OCI-LY7 (cell line): ENCODE results near the gene FBXW12.

Experiments
- EZH2phosphoT487 ChIP-seq: fragments of 200-600 bp; sonication (generic); IDR thresholded peaks from 2 replicates; pipeline ENCODE4 v1.6.1; 2018; ENCODE audit warnings: low read depth, borderline replicate concordance, mild to moderate bottlenecking, mixed run types, antibody characterized with exemption, low read length, moderate library complexity, mixed read lengths
- TF ChIP-seq, protein P1 (sequence below): fragments of 200-600 bp; sonication (generic); conservative IDR thresholded peaks from 2 replicates; pipeline ENCODE4 v1.5.1; 2014; ENCODE audit warnings: mild to moderate bottlenecking, antibody characterized with exemption, low read length, moderate library complexity, mixed read lengths

DNA sequence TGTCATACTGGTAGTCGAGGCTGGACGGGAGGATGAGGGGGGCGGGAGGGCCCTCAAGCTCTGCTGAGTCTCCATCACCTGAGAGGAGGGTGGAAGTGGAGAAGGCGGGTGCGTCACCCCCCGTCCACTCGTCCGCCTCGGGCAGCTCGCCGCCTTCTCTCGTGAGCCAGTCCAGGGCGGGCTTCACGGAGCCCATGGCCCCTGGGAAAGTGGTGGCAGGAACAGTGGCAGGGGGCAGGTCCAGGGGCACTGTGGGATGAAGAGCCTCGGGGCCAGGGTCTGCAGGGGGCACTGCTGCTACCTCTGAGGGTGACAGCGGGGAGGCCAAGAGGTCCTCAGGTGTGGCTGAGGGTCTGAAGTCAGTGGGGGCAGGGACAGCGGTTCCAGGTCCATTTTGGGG, 47.6 kb downstream of the FBXW12 start:
- TF ChIP-seq, protein P1, sequence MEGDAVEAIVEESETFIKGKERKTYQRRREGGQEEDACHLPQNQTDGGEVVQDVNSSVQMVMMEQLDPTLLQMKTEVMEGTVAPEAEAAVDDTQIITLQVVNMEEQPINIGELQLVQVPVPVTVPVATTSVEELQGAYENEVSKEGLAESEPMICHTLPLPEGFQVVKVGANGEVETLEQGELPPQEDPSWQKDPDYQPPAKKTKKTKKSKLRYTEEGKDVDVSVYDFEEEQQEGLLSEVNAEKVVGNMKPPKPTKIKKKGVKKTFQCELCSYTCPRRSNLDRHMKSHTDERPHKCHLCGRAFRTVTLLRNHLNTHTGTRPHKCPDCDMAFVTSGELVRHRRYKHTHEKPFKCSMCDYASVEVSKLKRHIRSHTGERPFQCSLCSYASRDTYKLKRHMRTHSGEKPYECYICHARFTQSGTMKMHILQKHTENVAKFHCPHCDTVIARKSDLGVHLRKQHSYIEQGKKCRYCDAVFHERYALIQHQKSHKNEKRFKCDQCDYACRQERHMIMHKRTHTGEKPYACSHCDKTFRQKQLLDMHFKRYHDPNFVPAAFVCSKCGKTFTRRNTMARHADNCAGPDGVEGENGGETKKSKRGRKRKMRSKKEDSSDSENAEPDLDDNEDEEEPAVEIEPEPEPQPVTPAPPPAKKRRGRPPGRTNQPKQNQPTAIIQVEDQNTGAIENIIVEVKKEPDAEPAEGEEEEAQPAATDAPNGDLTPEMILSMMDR = no peak
- no peak for TF ChIP-seq EZH2phosphoT487
